ENCODE measurements around the gene EIF2S3B. TPM values are rescaled to one million over a fixed set of nuclear protein-coding genes. Genes with fewer than 3 reads are reported as not detected.

Gene EIF2S3B
- total RNA-seq: 1 to 10 TPM; 1.1 to 1.2 TPM
- 0.91 TPM for polyA plus RNA-seq (2013, experiment 1 of 2)
- polyA plus RNA-seq (2013, experiment 2 of 2): 2.8 TPM
- total RNA-seq: 1.2 to 24.2 (median 5.3) reads per million in 172 experiments

DNA sequence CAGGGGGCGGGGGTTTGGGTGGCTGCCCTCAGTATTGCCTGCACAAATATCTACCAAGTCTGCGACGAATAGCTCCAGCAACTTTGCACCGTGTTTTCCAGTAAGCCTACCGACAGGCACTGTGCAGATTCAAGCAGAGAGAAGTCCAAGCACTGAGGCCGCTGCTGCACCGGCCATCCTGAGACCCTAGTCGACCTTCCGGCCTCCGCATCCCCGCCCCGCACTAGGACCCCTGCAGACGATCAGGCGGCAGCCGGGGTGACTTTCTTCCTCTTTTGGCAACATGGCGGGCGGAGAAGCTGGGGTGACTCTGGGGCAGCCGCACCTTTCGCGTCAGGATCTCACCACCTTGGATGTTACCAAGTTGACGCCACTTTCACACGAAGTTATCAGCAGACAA, at the start of gene EIF2S3B:
TSS of gene EIF2S3B (plus strand) at position 271 of the 400 bp plus-strand sequence. CDS start at position 284, 13 bp downstream.
- TF ChIP-seq, protein P1, sequence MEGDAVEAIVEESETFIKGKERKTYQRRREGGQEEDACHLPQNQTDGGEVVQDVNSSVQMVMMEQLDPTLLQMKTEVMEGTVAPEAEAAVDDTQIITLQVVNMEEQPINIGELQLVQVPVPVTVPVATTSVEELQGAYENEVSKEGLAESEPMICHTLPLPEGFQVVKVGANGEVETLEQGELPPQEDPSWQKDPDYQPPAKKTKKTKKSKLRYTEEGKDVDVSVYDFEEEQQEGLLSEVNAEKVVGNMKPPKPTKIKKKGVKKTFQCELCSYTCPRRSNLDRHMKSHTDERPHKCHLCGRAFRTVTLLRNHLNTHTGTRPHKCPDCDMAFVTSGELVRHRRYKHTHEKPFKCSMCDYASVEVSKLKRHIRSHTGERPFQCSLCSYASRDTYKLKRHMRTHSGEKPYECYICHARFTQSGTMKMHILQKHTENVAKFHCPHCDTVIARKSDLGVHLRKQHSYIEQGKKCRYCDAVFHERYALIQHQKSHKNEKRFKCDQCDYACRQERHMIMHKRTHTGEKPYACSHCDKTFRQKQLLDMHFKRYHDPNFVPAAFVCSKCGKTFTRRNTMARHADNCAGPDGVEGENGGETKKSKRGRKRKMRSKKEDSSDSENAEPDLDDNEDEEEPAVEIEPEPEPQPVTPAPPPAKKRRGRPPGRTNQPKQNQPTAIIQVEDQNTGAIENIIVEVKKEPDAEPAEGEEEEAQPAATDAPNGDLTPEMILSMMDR (IDR thresholded peaks at IDR 0.05): no peak
- DNase-seq (no peak), ATAC-seq (ENCODE audit: poor library complexity) (no peak)
- Histone ChIP-seq H3K4me3 (ENCODE audit: low read length) (no peak within 1 kb of the TSS), H3K36me3 (ENCODE audit: insufficient read depth, low read length) (no peaks in the 10 kb centered on the region), H3K4me1 (ENCODE audit: insufficient read depth, low read length) (no peaks in the 10 kb centered on the region), H3K27ac (ENCODE audit: low read depth in 1 of 2, low read length in 2 of 2) (no peak within 1 kb of the TSS), H3K27me3 (ENCODE audit: control insufficient read depth in 1 of 2, insufficient read depth in 2 of 2, low read length in 2 of 2) (peaks cover 0 to 6% of the 10 kb centered on the region in 2 experiments), H3K9me3 (ENCODE audit: control insufficient read depth in 1 of 2, insufficient read depth in 1 of 2, low read length in 2 of 2) (peaks cover 0 to 5% of the 10 kb centered on the region in 2 experiments)
- intact Hi-C loops (cut with DNase I, micrococcal nuclease): no loop called here
- POLR2A ChIA-PET: no interaction called here
- no peaks in the 10 kb centered on the region for H3K36me3 Mint-ChIP-seq (ENCODE audit: low read depth)
- H3K27ac Mint-ChIP-seq: no peak within 1 kb of the TSS
- no peaks in the 10 kb centered on the region for H3K4me1 Mint-ChIP-seq (ENCODE audit: low read depth)
- CTCF ChIA-PET: interaction anchor here (1.4 kb wide), 1 partner anchor 9 kb away, joined by 3 read pairs; no protein-coding TSS in a partner anchor
- H3K27me3 Mint-ChIP-seq: peaks cover 15% of the 10 kb centered on the region
- H3K4me3 Mint-ChIP-seq: no peak within 1 kb of the TSS
- H3K9me3 Mint-ChIP-seq: no peaks in the 10 kb centered on the region

DNA sequence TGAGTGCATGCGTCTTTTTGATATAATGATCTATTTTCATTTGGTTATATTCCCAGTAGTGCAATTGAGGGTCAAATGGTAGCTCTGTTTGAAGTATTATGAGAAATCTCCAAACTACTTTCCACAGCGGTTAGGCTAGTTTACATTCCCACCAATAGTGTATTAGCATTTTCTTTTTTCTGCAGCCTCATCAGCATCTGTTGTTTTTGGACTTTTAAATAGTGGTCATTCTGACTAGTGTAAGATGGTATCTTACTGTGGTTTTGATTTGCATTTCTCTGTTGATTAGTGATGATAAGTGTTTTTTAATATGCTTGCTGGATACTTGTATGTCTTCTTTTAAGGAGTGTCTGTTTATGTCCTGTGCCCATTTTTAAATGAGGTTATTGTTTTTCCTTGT, 48.8 kb upstream of the EIF2S3B start:
- no peaks in the 10 kb centered on the region for H3K4me1 Mint-ChIP-seq (ENCODE audit: low read depth)
- no peaks in the 10 kb centered on the region for H3K27me3 Mint-ChIP-seq
- H3K27ac ChIP-seq (ENCODE audit: low read depth in 1 of 2, low read length in 2 of 2): no peak overlapping the region
- intact Hi-C loops (cut with DNase I, micrococcal nuclease): no loop called here
- peaks cover 0 to 15% of the 10 kb centered on the region in 2 experiments for H3K9me3 ChIP-seq (ENCODE audit: control insufficient read depth in 1 of 2, insufficient read depth in 1 of 2, low read length in 2 of 2)
- ATAC-seq (ENCODE audit: poor library complexity) (no peak), DNase-seq (no peak)
- no peak overlapping the region for H3K27ac Mint-ChIP-seq
- POLR2A ChIA-PET: no interaction called here
- H3K36me3 ChIP-seq (ENCODE audit: insufficient read depth, low read length): no peaks in the 10 kb centered on the region
- H3K4me1 ChIP-seq (ENCODE audit: insufficient read depth, low read length): no peaks in the 10 kb centered on the region
- no peaks in the 10 kb centered on the region for H3K27me3 ChIP-seq (ENCODE audit: control insufficient read depth in 1 of 2, insufficient read depth in 2 of 2, low read length in 2 of 2)
- no peak overlapping the region for H3K4me3 ChIP-seq (ENCODE audit: low read length)
- peaks cover 17% of the 10 kb centered on the region for H3K9me3 Mint-ChIP-seq
- CTCF ChIA-PET: no interaction called here
- H3K36me3 Mint-ChIP-seq (ENCODE audit: low read depth): peaks cover 8% of the 10 kb centered on the region
- H3K4me3 Mint-ChIP-seq: no peak overlapping the region
- TF ChIP-seq, protein P1 (IDR thresholded peaks at IDR 0.05): no peak

DNA sequence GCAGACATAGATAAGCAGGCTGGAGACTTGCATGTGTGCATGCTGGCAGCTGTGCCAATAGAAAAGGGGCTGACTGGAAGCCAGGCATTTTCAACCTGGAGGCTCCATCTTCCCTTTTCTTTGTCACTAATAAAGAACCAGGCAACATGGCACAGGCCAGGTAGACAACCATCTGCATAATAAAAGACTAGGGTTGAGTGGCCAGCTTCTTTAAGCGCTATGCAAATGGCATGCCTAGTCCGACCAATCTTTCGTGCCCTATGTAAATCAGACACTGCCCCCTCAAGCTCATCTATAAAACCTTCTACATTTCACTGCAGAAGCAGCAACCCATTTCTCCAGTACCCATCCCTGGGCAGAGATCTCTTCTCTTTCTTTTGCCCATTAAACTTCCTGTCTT, 47.9 kb upstream of the EIF2S3B start:
- no peaks in the 10 kb centered on the region for H3K27me3 ChIP-seq (ENCODE audit: control insufficient read depth in 1 of 2, insufficient read depth in 2 of 2, low read length in 2 of 2)
- Mint-ChIP-seq H3K27me3 (no peaks in the 10 kb centered on the region), H3K36me3 (ENCODE audit: low read depth) (peaks cover 8% of the 10 kb centered on the region), H3K9me3 (peaks cover 17% of the 10 kb centered on the region), H3K27ac (no peak overlapping the region), H3K4me1 (ENCODE audit: low read depth) (no peaks in the 10 kb centered on the region), H3K4me3 (no peak overlapping the region)
- peaks cover 0 to 15% of the 10 kb centered on the region in 2 experiments for H3K9me3 ChIP-seq (ENCODE audit: control insufficient read depth in 1 of 2, insufficient read depth in 1 of 2, low read length in 2 of 2)
- H3K4me3 ChIP-seq (ENCODE audit: low read length): no peak overlapping the region
- DNase-seq (no peak), ATAC-seq (ENCODE audit: poor library complexity) (no peak)
- ChIA-PET POLR2A (no interaction called here), CTCF (no interaction called here)
- no peaks in the 10 kb centered on the region for H3K4me1 ChIP-seq (ENCODE audit: insufficient read depth, low read length)
- H3K36me3 ChIP-seq (ENCODE audit: insufficient read depth, low read length): no peaks in the 10 kb centered on the region
- intact Hi-C loops (cut with DNase I, micrococcal nuclease): no loop called here
- no peak overlapping the region for H3K27ac ChIP-seq (ENCODE audit: low read depth in 1 of 2, low read length in 2 of 2)
- TF ChIP-seq, protein P1 (IDR thresholded peaks at IDR 0.05): no peak
